ENCODE results near the gene CIB4. TPM values are rescaled to one million over a fixed set of nuclear protein-coding genes. Genes with fewer than 3 reads are reported as not detected.

CIB4 gene
- total RNA-seq, 1 experiment from 2014 or later: not detected

DNA sequence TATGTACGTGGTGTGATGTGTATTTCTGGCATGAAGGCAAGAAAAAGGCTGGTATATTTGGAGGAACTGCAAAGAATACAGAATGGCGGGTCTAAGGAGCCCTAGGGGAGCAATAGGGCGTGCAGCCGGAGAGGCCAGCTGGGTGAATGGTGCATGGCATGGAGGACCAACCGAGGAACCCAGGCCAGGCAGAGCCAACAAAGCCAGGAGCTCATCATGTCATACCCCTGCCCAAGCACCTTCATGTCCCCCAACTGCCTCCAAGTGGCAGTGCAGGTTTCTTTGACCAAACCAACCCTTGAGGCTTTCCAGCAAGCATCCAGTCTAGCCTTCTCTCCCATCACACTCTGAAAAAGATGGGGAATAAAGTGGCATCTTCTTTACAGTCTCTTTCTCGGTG is 42.4 kb upstream of the CIB4 start (continued):
- no peak for TF ChIP-seq SMAD4 (CRISPR knock-in tag; IDR thresholded peaks at IDR 0.05)
- no peak for TF ChIP-seq RELA (CRISPR knock-in tag; IDR thresholded peaks at IDR 0.05; ENCODE audit: borderline replicate concordance)
- no peak for TF ChIP-seq ZNF671 (CRISPR knock-in tag; IDR thresholded peaks at IDR 0.05)
- TF ChIP-seq ZNF317 (CRISPR knock-in tag; IDR thresholded peaks at IDR 0.05; ENCODE audit: borderline replicate concordance, low read depth): no peak
- no peak for TF ChIP-seq KAT7 (CRISPR knock-in tag; IDR thresholded peaks at IDR 0.05; ENCODE audit: borderline replicate concordance)
- TF ChIP-seq, protein P1, sequence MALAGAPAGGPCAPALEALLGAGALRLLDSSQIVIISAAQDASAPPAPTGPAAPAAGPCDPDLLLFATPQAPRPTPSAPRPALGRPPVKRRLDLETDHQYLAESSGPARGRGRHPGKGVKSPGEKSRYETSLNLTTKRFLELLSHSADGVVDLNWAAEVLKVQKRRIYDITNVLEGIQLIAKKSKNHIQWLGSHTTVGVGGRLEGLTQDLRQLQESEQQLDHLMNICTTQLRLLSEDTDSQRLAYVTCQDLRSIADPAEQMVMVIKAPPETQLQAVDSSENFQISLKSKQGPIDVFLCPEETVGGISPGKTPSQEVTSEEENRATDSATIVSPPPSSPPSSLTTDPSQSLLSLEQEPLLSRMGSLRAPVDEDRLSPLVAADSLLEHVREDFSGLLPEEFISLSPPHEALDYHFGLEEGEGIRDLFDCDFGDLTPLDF (CRISPR knock-in tag; IDR thresholded peaks at IDR 0.05): no peak
- no peak for TF ChIP-seq ESRRA (CRISPR knock-in tag; IDR thresholded peaks at IDR 0.05; ENCODE audit: borderline replicate concordance)
- TF ChIP-seq CBFB (CRISPR knock-in tag; IDR thresholded peaks at IDR 0.05; ENCODE audit: low read depth): no peak
- TF ChIP-seq, protein P2, sequence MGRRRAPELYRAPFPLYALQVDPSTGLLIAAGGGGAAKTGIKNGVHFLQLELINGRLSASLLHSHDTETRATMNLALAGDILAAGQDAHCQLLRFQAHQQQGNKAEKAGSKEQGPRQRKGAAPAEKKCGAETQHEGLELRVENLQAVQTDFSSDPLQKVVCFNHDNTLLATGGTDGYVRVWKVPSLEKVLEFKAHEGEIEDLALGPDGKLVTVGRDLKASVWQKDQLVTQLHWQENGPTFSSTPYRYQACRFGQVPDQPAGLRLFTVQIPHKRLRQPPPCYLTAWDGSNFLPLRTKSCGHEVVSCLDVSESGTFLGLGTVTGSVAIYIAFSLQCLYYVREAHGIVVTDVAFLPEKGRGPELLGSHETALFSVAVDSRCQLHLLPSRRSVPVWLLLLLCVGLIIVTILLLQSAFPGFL (CRISPR knock-in tag; IDR thresholded peaks at IDR 0.05; ENCODE audit: borderline replicate concordance): no peak

DNA sequence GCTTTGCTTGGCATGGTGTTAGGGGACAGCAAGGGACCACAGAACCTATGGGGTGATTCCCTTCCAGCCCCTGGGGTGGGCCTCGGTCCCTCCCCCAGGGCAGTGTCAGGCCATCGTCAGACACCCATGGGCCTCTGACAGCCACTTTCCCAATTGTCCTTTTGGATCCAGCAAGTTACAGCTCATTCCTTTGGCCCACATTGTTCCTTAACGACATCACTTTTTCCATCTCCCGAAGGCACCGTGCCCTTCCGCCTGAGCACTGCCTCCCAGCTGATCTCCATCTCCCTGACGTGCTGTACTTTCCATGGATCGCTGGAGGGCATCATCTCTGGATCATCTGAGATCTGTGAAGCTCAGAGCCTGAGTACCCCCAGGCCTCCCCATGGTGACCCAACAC is 41.0 kb upstream of the CIB4 start:
- ChIA-PET CTCF (no interaction called here), POLR2A (no interaction called here)
- Mint-ChIP-seq H3K27ac (no peak overlapping the region), H3K4me1 (peaks cover 14% of the 10 kb centered on the region), H3K27me3 (ENCODE audit: low read depth) (peaks cover 7% of the 10 kb centered on the region), H3K4me3 (no peak overlapping the region), H3K9me3 (peaks cover 13% of the 10 kb centered on the region), H3K36me3 (no peaks in the 10 kb centered on the region)
- DNase-seq (ENCODE audit: low spot score) (no peak), ATAC-seq (no peak)
- TF ChIP-seq, protein P3, sequence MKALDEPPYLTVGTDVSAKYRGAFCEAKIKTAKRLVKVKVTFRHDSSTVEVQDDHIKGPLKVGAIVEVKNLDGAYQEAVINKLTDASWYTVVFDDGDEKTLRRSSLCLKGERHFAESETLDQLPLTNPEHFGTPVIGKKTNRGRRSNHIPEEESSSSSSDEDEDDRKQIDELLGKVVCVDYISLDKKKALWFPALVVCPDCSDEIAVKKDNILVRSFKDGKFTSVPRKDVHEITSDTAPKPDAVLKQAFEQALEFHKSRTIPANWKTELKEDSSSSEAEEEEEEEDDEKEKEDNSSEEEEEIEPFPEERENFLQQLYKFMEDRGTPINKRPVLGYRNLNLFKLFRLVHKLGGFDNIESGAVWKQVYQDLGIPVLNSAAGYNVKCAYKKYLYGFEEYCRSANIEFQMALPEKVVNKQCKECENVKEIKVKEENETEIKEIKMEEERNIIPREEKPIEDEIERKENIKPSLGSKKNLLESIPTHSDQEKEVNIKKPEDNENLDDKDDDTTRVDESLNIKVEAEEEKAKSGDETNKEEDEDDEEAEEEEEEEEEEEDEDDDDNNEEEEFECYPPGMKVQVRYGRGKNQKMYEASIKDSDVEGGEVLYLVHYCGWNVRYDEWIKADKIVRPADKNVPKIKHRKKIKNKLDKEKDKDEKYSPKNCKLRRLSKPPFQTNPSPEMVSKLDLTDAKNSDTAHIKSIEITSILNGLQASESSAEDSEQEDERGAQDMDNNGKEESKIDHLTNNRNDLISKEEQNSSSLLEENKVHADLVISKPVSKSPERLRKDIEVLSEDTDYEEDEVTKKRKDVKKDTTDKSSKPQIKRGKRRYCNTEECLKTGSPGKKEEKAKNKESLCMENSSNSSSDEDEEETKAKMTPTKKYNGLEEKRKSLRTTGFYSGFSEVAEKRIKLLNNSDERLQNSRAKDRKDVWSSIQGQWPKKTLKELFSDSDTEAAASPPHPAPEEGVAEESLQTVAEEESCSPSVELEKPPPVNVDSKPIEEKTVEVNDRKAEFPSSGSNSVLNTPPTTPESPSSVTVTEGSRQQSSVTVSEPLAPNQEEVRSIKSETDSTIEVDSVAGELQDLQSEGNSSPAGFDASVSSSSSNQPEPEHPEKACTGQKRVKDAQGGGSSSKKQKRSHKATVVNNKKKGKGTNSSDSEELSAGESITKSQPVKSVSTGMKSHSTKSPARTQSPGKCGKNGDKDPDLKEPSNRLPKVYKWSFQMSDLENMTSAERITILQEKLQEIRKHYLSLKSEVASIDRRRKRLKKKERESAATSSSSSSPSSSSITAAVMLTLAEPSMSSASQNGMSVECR (CRISPR knock-in tag; IDR thresholded peaks at IDR 0.05; ENCODE audit: borderline replicate concordance): no peak
- TF ChIP-seq KAT7 (CRISPR knock-in tag; IDR thresholded peaks at IDR 0.05; ENCODE audit: borderline replicate concordance): no peak
- no peak for TF ChIP-seq NFYB (CRISPR knock-in tag; conservative IDR thresholded peaks at IDR 0.05; ENCODE audit: low read depth)

DNA sequence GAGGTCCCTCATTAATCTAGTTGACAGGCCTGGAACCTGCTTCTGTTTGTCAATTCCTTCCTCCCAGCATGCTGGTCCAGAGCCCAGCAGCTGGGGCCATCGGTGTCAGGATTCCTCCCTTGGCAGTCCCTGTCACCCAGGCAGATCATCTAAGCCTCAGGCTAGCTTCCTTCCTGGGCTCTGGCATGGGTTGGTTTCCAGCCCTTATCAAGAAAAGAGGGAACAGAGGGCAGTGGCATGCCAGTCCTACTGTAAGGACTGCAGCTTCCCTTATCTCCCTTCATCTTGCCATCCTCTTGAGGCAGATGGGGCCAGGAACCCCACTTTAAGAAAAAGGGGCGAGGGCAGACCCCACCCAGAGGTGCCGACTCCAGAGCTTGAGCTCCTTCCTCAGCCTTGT is 40.5 kb upstream of the CIB4 start:
- peaks cover 14% of the 10 kb centered on the region for H3K9me3 Mint-ChIP-seq
- TF ChIP-seq CBFB (CRISPR knock-in tag; IDR thresholded peaks at IDR 0.05; ENCODE audit: low read depth) (no peak), SP1 (CRISPR knock-in tag; conservative IDR thresholded peaks at IDR 0.05) (no peak)
- H3K27ac Mint-ChIP-seq: no peak overlapping the region
- H3K4me1 Mint-ChIP-seq: peaks cover 9% of the 10 kb centered on the region
- no peaks in the 10 kb centered on the region for H3K36me3 Mint-ChIP-seq
- H3K4me3 Mint-ChIP-seq: no peak overlapping the region
- ChIA-PET POLR2A (no interaction called here), CTCF (interaction anchor here (1.0 kb wide), 1 partner anchor 165 kb away, joined by 3 read pairs; no protein-coding TSS in a partner anchor)
- DNase-seq (ENCODE audit: low spot score) (no peak), ATAC-seq (no peak)
- H3K27me3 Mint-ChIP-seq (ENCODE audit: low read depth): peaks cover 6% of the 10 kb centered on the region

DNA sequence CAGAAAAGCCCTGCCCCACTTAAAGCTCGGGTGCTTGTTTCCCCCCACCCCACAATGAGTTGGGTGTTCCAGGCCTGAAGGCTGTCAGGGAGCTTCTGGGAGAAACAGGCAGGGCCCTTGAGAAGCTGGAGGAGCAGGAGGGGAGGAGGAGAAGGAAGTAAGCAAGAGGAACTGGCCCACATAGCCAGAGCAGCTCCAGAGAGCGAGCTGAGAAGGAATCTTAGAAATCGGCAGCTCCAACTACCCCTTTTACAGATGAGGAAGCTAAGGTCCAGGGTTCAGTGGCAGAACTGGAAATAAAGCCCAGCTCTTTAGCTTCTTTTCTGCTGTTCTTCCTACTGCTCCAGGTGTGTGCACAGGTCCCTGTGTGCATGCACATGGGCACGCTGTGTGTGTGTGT is 38.7 kb upstream of the CIB4 start:
- Mint-ChIP-seq H3K27me3 (ENCODE audit: low read depth) (no peaks in the 10 kb centered on the region; the same call in none of the 2 replicates), H3K36me3 (no peaks in the 10 kb centered on the region), H3K9me3 (peaks cover 14% of the 10 kb centered on the region), H3K4me3 (no peak overlapping the region), H3K4me1 (no peaks in the 10 kb centered on the region), H3K27ac (no peak overlapping the region)
- ATAC-seq: no peak
- ChIA-PET CTCF (interaction anchor here (1.1 to 1.3 kb wide), 3 partner anchors 66 to 102 kb away, joined by 3 to 4 read pairs (median 4); no protein-coding TSS in a partner anchor), POLR2A (no interaction called here)
- no peak for DNase-seq (ENCODE audit: low spot score)
- TF ChIP-seq, protein P4, sequence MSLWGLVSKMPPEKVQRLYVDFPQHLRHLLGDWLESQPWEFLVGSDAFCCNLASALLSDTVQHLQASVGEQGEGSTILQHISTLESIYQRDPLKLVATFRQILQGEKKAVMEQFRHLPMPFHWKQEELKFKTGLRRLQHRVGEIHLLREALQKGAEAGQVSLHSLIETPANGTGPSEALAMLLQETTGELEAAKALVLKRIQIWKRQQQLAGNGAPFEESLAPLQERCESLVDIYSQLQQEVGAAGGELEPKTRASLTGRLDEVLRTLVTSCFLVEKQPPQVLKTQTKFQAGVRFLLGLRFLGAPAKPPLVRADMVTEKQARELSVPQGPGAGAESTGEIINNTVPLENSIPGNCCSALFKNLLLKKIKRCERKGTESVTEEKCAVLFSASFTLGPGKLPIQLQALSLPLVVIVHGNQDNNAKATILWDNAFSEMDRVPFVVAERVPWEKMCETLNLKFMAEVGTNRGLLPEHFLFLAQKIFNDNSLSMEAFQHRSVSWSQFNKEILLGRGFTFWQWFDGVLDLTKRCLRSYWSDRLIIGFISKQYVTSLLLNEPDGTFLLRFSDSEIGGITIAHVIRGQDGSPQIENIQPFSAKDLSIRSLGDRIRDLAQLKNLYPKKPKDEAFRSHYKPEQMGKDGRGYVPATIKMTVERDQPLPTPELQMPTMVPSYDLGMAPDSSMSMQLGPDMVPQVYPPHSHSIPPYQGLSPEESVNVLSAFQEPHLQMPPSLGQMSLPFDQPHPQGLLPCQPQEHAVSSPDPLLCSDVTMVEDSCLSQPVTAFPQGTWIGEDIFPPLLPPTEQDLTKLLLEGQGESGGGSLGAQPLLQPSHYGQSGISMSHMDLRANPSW (CRISPR knock-in tag; conservative IDR thresholded peaks at IDR 0.05; ENCODE audit: low read depth): no peak
- no peak for TF ChIP-seq FOXK1 (CRISPR knock-in tag; IDR thresholded peaks at IDR 0.05)
- TF ChIP-seq ZNF219 (CRISPR knock-in tag; IDR thresholded peaks at IDR 0.05; ENCODE audit: borderline replicate concordance): no peak
- TF ChIP-seq, protein P5, sequence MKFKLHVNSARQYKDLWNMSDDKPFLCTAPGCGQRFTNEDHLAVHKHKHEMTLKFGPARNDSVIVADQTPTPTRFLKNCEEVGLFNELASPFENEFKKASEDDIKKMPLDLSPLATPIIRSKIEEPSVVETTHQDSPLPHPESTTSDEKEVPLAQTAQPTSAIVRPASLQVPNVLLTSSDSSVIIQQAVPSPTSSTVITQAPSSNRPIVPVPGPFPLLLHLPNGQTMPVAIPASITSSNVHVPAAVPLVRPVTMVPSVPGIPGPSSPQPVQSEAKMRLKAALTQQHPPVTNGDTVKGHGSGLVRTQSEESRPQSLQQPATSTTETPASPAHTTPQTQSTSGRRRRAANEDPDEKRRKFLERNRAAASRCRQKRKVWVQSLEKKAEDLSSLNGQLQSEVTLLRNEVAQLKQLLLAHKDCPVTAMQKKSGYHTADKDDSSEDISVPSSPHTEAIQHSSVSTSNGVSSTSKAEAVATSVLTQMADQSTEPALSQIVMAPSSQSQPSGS (CRISPR knock-in tag; IDR thresholded peaks at IDR 0.05; ENCODE audit: borderline replicate concordance, low read depth): no peak
- no peak for TF ChIP-seq ATF1 (CRISPR knock-in tag; IDR thresholded peaks at IDR 0.05)
- no peak for TF ChIP-seq HMGA2 (CRISPR knock-in tag; IDR thresholded peaks at IDR 0.05)
- TF ChIP-seq ZNF263 (CRISPR knock-in tag; IDR thresholded peaks at IDR 0.05; ENCODE audit: low read depth): no peak
- no peak for TF ChIP-seq ZNF396 (CRISPR knock-in tag; IDR thresholded peaks at IDR 0.05; ENCODE audit: borderline replicate concordance)

Measured in WTC11 (cell line).